H1 (cell line): Measurements from ENCODE around the gene MDK. TPM values are rescaled to one million over a fixed set of nuclear protein-coding genes. Genes with fewer than 3 reads are reported as not detected.

Source experiments
- CTCF ChIA-PET: fragments of 300-600 bp; sonication (Branson Sonifier 250); formaldehyde crosslinking; loops from one replicate; lab custom pipeline; 2021; ENCODE audit not compliant: partially characterized antibody; lab: Charles Lee
- POLR2A ChIA-PET: fragments of 300-600 bp; sonication (Branson Sonifier 250); formaldehyde crosslinking; loops from one replicate; lab custom pipeline; 2021; ENCODE audit warnings: inconsistent platforms; ENCODE audit not compliant: partially characterized antibody; lab: Charles Lee
- DNase-seq, 2 experiments: peaks; one replicate each; pipeline versions ENCODE4 v3.0.0 to v3.0.0-alpha.2; 2010 to 2022; ENCODE audit warnings: low spot score in 2 of 2, low read depth in 1 of 2, mixed read lengths in 1 of 2
- FAIRE-seq: peaks from 2 replicates; lab custom pipeline; 2011; peaks lifted over from hg19 to GRCh38; lab: Jason Lieb, UNC
- H2AFZ ChIP-seq: 2 replicates; pipeline ENCODE4 v1.8.1; 2012; ENCODE audit warnings: low read length, inconsistent platforms
- H2AK5ac ChIP-seq: 2 replicates; pipeline ENCODE4 v1.6.1; 2013; ENCODE audit warnings: low read depth, low read length
- H2BK120ac ChIP-seq: replicated peaks from 2 replicates; pipeline ENCODE3; 2013; ENCODE audit warnings: low read depth, low read length, inconsistent platforms
- H2BK12ac ChIP-seq: 2 replicates; pipeline ENCODE4 v1.6.1; 2013; ENCODE audit warnings: low read depth, low read length
- H2BK15ac ChIP-seq: 2 replicates; pipeline ENCODE4 v1.6.1; 2013; ENCODE audit warnings: low read length
- H2BK20ac ChIP-seq: 2 replicates; pipeline ENCODE4 v1.6.1; 2013; ENCODE audit warnings: low read length
- H2BK5ac ChIP-seq: 2 replicates; pipeline ENCODE4 v1.6.1; 2013; ENCODE audit warnings: low read depth, low read length
- H3K14ac ChIP-seq: 2 replicates; pipeline ENCODE4 v1.6.1; 2013; ENCODE audit warnings: inconsistent platforms; ENCODE audit not compliant: insufficient read length
- H3K18ac ChIP-seq: 2 replicates; pipeline ENCODE4 v1.6.1; 2013; ENCODE audit warnings: low read length; ENCODE audit errors: extremely low read depth
- H3K23ac ChIP-seq: 2 replicates; pipeline ENCODE4 v1.6.1; 2013; ENCODE audit warnings: inconsistent platforms; ENCODE audit not compliant: insufficient read length
- H3K23me2 ChIP-seq: 2 replicates; pipeline ENCODE4 v1.6.1; 2013; ENCODE audit warnings: low read depth, low read length
- H3K27ac ChIP-seq: 2 replicates; pipeline ENCODE4 v1.6.1; 2011; ENCODE audit warnings: low read depth, low read length, inconsistent platforms
- H3K27me3 ChIP-seq, 4 experiments: replicated peaks in 1 of 4; 1 replicate in 1 of 4; 2 replicates in 3 of 4; pipeline versions ENCODE4 v1.6.1 to v1.8.1; 2011 to 2013; ENCODE audit warnings: low read length in 3 of 4, mild to moderate bottlenecking in 3 of 4, inconsistent platforms in 2 of 4, mixed read lengths in 2 of 4, moderate library complexity in 1 of 4; ENCODE audit not compliant: control insufficient read depth in 3 of 4, insufficient read depth in 3 of 4; ENCODE audit errors: extremely low read depth in 1 of 4
- H3K36me3 ChIP-seq, 4 experiments: 2 replicates each; pipeline versions ENCODE4 v1.6.1 to v1.8.1; 2011 to 2013; ENCODE audit warnings: mild to moderate bottlenecking in 4 of 4, low read length in 3 of 4, moderate library complexity in 2 of 4, control low read depth in 1 of 4, inconsistent platforms in 1 of 4; ENCODE audit not compliant: insufficient read depth in 4 of 4, control insufficient read depth in 2 of 4
- H3K4ac ChIP-seq: replicated peaks from 2 replicates; pipeline ENCODE3; 2013; ENCODE audit warnings: low read length, low read depth, mixed read lengths, inconsistent platforms; ENCODE audit not compliant: insufficient read length
- H3K4me1 ChIP-seq, 4 experiments: replicated peaks in 1 of 4; 1 replicate in 1 of 4; 2 replicates in 3 of 4; pipeline versions ENCODE4 v1.6.1 to v1.8.1; 2011 to 2013; ENCODE audit warnings: low read length in 3 of 4, inconsistent platforms in 2 of 4, mixed read lengths in 1 of 4; ENCODE audit not compliant: insufficient read depth in 4 of 4, control insufficient read depth in 3 of 4
- H3K4me2 ChIP-seq, 2 experiments: 2 replicates each; pipeline versions ENCODE4 v1.6.1 to v1.8.1; 2011 to 2013; ENCODE audit warnings: low read depth in 2 of 2, low read length in 2 of 2, control low read depth in 1 of 2, inconsistent platforms in 1 of 2, mild to moderate bottlenecking in 1 of 2; ENCODE audit not compliant: insufficient read depth in 1 of 2
- H3K4me3 ChIP-seq, 4 experiments: fragments of 200-600, 300-600 bp in 1 of 4; sonication (generic), shearing (Covaris generic), sonication (Bioruptor Twin) in 1 of 4; 2 replicates each; pipeline versions ENCODE4 v1.5.1 to v1.8.1; 2011 to 2016; ENCODE audit warnings: low read length in 4 of 4, low read depth in 3 of 4, control low read depth in 2 of 4, inconsistent platforms in 2 of 4, mild to moderate bottlenecking in 2 of 4, mixed read lengths in 1 of 4, moderate library complexity in 1 of 4; ENCODE audit not compliant: insufficient read depth in 2 of 4; ENCODE audit errors: extremely low read depth in 1 of 4
- H3K56ac ChIP-seq: replicated peaks from 2 replicates; pipeline ENCODE3; 2013; ENCODE audit warnings: low read depth, mild to moderate bottlenecking, mixed read lengths, low read length, inconsistent platforms; ENCODE audit not compliant: insufficient read length
- H3K79me1 ChIP-seq: 2 replicates; pipeline ENCODE4 v1.6.1; 2013; ENCODE audit warnings: low read depth, low read length, control low read depth
- H3K79me2 ChIP-seq, 2 experiments: 2 replicates each; pipeline versions ENCODE4 v1.6.1 to v1.8.1; 2012 to 2013; ENCODE audit warnings: low read length in 2 of 2, mild to moderate bottlenecking in 2 of 2, inconsistent platforms in 1 of 2; ENCODE audit not compliant: insufficient read depth in 2 of 2, control insufficient read depth in 1 of 2
- H3K9ac ChIP-seq, 4 experiments: replicated peaks in 1 of 4; 1 replicate in 1 of 4; 2 replicates in 3 of 4; pipeline versions ENCODE4 v1.6.1 to v1.8.1; 2011 to 2013; ENCODE audit warnings: low read depth in 3 of 4, low read length in 3 of 4, control low read depth in 2 of 4, mild to moderate bottlenecking in 2 of 4, moderate library complexity in 2 of 4, inconsistent platforms in 1 of 4; ENCODE audit errors: extremely low read depth in 1 of 4
- H3K9me3 ChIP-seq, 2 experiments: 2 replicates each; pipeline versions ENCODE4 v1.6.1 to v1.8.1; 2012 to 2013; ENCODE audit warnings: mild to moderate bottlenecking in 2 of 2, moderate library complexity in 2 of 2, control low read depth in 1 of 2, inconsistent platforms in 1 of 2, low read depth in 1 of 2, low read length in 1 of 2, mixed read lengths in 1 of 2; ENCODE audit not compliant: insufficient read depth in 2 of 2
- H4K20me1 ChIP-seq, 2 experiments: replicated peaks in 1 of 2; 2 replicates each; pipeline versions ENCODE3 to v1.8.1; 2011 to 2013; ENCODE audit warnings: inconsistent platforms in 2 of 2, low read length in 2 of 2, mild to moderate bottlenecking in 1 of 2; ENCODE audit not compliant: insufficient read depth in 2 of 2, control insufficient read depth in 1 of 2
- H4K5ac ChIP-seq: 2 replicates; pipeline ENCODE4 v1.6.1; 2013; ENCODE audit warnings: low read length, low read depth, mixed read lengths, inconsistent platforms; ENCODE audit not compliant: insufficient read length
- H4K8ac ChIP-seq: 2 replicates; pipeline ENCODE4 v1.8.0; 2013; ENCODE audit warnings: mild to moderate bottlenecking, moderate library complexity, low read length, inconsistent platforms; ENCODE audit not compliant: insufficient read depth; ENCODE audit errors: extremely low read depth
- H4K91ac ChIP-seq: replicated peaks from 2 replicates; pipeline ENCODE3; 2013; ENCODE audit warnings: low read length, mixed read lengths, inconsistent platforms; ENCODE audit not compliant: insufficient read length
- BRCA1 ChIP-seq: IDR thresholded peaks from 2 replicates; pipeline ENCODE4 v1.6.1; 2012; ENCODE audit warnings: low read depth, low read length, improper control_type of control experiment
- GABPA ChIP-seq: IDR thresholded peaks from 2 replicates; pipeline ENCODE4 v1.6.1; 2011; ENCODE audit warnings: mild to moderate bottlenecking, low read length, moderate library complexity, borderline replicate concordance; ENCODE audit not compliant: insufficient read depth
- MAX ChIP-seq: IDR thresholded peaks from 2 replicates; pipeline ENCODE4 v1.6.1; 2012; ENCODE audit warnings: inconsistent platforms
- PHF8 ChIP-seq: fragments of 200-600 bp; sonication (generic); conservative IDR thresholded peaks from 2 replicates; pipeline ENCODE4 v1.7.1; 2012; ENCODE audit warnings: low read depth, mild to moderate bottlenecking, inconsistent platforms, low read length, moderate library complexity
- WGBS, 2 experiments: shearing (Covaris generic) in 1 of 2; methylation state at CpG; one replicate each; pipeline versions ENCODE4 v1.1.6 to v1.1.7; 2013 to 2015; ENCODE audit warnings: low lambda C conversion rate in 2 of 2, mixed read lengths in 2 of 2, inconsistent platforms in 1 of 2, low coverage in 1 of 2, missing lambda C conversion rate in 1 of 2; ENCODE audit not compliant: insufficient replicate concordance in 2 of 2, insufficient coverage in 1 of 2, insufficient read length in 1 of 2; ENCODE audit errors: extremely low coverage in 1 of 2, missing lambda C conversion rate in 1 of 2; 5-methylcytosine and 5-hydroxymethylcytosine counted together
- polyA plus RNA-seq, 7 experiments: library from polyadenylated mRNA; depleted of rRNA in 3 of 7; stranded (reverse) in 5 of 7; unstranded in 2 of 7; fragments of >200 nt in 5 of 7; fragments of 200-250 nt in 2 of 7; gene quantifications; 1 replicate in 5 of 7; 2 replicates in 1 of 7; 4 replicates in 1 of 7; pipeline versions ENCODE4 v1.2.1 to v1.2.3, GENCODE V29; 2011 to 2013; ENCODE audit warnings: missing spikeins in 2 of 7, mixed read lengths in 2 of 7
- total RNA-seq: library from RNA; stranded (reverse); fragmentation: NEBNext Ultra II Directional; extraction: Animal tissue kit (Norgen Biotek cat#: 25700); gene quantifications from 2 replicates; pipeline ENCODE4 v1.2.1, GENCODE V29; 2021

Gene MDK
- total and polyA plus RNA-seq, 2 of the 8 experiments (the other 6 are each of a cell fraction or from before 2014, with no cell fraction given), result 309 to 606 TPM

GRCh38 chr11:46386005-46386578, 4.6 kb downstream of the MDK start:
- H2BK12ac ChIP-seq, result no peak overlapping the region
- peaks cover 5 to 24% of the 10 kb centered on the region in 2 experiments for H4K20me1 ChIP-seq
- CTCF ChIA-PET, result interaction anchor here (0.9 to 3.7 kb wide), 3 partner anchors 19 to 152 kb away, joined by 3 to 32 read pairs (median 3); no protein-coding TSS in a partner anchor
- no peaks in the 10 kb centered on the region; a peak in 1 of 4 replicates for H3K9me3 ChIP-seq
- TF ChIP-seq BRCA1, result no peak
- TF ChIP-seq GABPA, result no peak
- TF ChIP-seq PHF8, result no peak
- no peak for TF ChIP-seq MAX
- TF ChIP-seq, all 59 proteins: peak for 0
- Histone ChIP-seq H2BK5ac (no peak overlapping the region), H3K4me2 (no peak overlapping the region), H4K5ac (no peak overlapping the region), H3K23me2 (peaks cover 16% of the 10 kb centered on the region; the same call in 1 of the 2 replicates), H3K18ac (no peak overlapping the region), H3K56ac (no peak overlapping the region), H2BK120ac (no peak overlapping the region), H3K4me1 (peaks cover 3 to 25% (median 21%) of the 10 kb centered on the region in 4 experiments), H3K9ac (no peak overlapping the region), H2AFZ (no peak overlapping the region), H3K36me3 (peaks cover 0 to 4% (median 0%) of the 10 kb centered on the region in 4 experiments; a peak in 2 of 8 replicates), H3K14ac (no peak overlapping the region), H2BK20ac (no peak overlapping the region), H3K79me1 (no peaks in the 10 kb centered on the region), H3K4me3 (no peak overlapping the region), H2BK15ac (no peak overlapping the region), H3K4ac (no peak overlapping the region), H4K91ac (no peak overlapping the region), H3K79me2 (no peaks in the 10 kb centered on the region; a peak in 1 of 4 replicates), H3K27ac (no peak overlapping the region), H4K8ac (no peak overlapping the region; the same call in 1 of the 2 replicates), H3K27me3 (peaks cover 16 to 40% (median 33%) of the 10 kb centered on the region in 4 experiments), H2AK5ac (no peak overlapping the region), H3K23ac (no peak overlapping the region)
- DNase-seq (no peak), FAIRE-seq (no peak)
- POLR2A ChIA-PET, result interaction anchor here (1.0 kb wide), 1 partner anchor 143 kb away, joined by 3 read pairs; no protein-coding TSS in a partner anchor
- 93% methylated on average over 25 of the region's 25 CpGs; no CpG with 5 or more reads in 1 of the 2 experiments for WGBS, 2 experiments
